Measurements from ENCODE around the gene FRYL. TPM values are rescaled to one million over a fixed set of nuclear protein-coding genes. Genes with fewer than 3 reads are reported as not detected.

FRYL gene
- total and polyA plus RNA-seq, 2 of the 13 experiments (the other 11 are each of a cell fraction or from before 2014, with no cell fraction given) = 9.7 to 19.6 TPM

DNA sequence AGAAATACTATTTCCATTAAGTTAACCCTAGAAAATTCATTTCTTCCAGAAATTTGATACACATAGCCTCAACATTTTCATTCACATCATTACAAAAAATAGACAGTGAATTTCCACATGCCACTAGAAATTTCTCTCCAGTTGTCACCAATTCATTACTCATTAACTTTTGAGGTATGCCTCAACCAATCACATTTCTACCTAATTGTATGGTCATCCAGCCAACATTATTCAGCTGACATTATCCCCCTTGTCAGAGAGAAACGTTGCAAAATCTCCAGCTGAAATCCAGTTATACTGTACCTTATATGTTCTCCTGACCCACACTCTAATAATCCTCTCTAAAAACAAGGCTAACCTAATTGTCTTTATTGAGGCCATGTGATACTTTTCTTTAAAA, 24.8 kb downstream of the FRYL start:
- no peak for TF ChIP-seq ATF7 (IDR thresholded peaks at IDR 0.05)
- TF ChIP-seq ATF7 (CRISPR knock-in tag; IDR thresholded peaks at IDR 0.05) = no peak
- no peak for TF ChIP-seq ZKSCAN5 (CRISPR knock-in tag; IDR thresholded peaks at IDR 0.05)
- TF ChIP-seq SNRNP70 (IDR thresholded peaks at IDR 0.05; ENCODE audit: low read depth, low read length) = no peak
- no peak for TF ChIP-seq SRSF9 (IDR thresholded peaks at IDR 0.05; ENCODE audit: borderline replicate concordance, insufficient read depth, low read depth, low read length, poor library complexity, severe bottlenecking)
- no peak for TF ChIP-seq THAP11 (CRISPR knock-in tag; IDR thresholded peaks at IDR 0.05)
- CTCF ChIA-PET (ENCODE audit: low intra/inter-chr PET ratio, low total read pairs) = no interaction called here
- 53% methylated on average over 1 of the region's 1 CpG for WGBS (ENCODE audit: low lambda C conversion rate)
- H3K27me3 ChIP-seq (ENCODE audit: control insufficient read depth in 1 of 2, insufficient read depth in 2 of 2, low read length in 2 of 2) = no peaks in the 10 kb centered on the region
- no peaks in the 10 kb centered on the region for H3K4me1 ChIP-seq (ENCODE audit: insufficient read depth, low read length)
- no peak overlapping the region for H3K4me2 ChIP-seq (ENCODE audit: low read depth, low read length)
- H3K9ac ChIP-seq (ENCODE audit: insufficient read depth, low read depth, low read length) = no peak overlapping the region
- H3K27ac ChIP-seq (ENCODE audit: extremely low read length, insufficient read depth, low read length) = no peak overlapping the region
- FAIRE-seq = no peak
- no peaks in the 10 kb centered on the region for H3K9me3 ChIP-seq (ENCODE audit: low read length)
- 0 out of 2 replicates have a peak, but pooled peaks cover 3% of the 10 kb centered on the region for H4K20me1 ChIP-seq (ENCODE audit: insufficient read depth, low read length)
- BruUV-seq (replicated peaks) = no TSS peak
- no peak for DNase-seq (ENCODE audit: low spot score)
- H2AFZ ChIP-seq (ENCODE audit: low read length) = no peak overlapping the region
- H3K4me3 ChIP-seq (replicated peaks in 1 of 3; ENCODE audit: insufficient read depth in 1 of 3, low read depth in 2 of 3, low read length in 3 of 3) = no peak overlapping the region
- intact Hi-C loops (cut with micrococcal nuclease; ENCODE audit: unreplicated experiment) = no loop called here
- POLR2A ChIA-PET = no interaction called here
- peaks cover 23% of the 10 kb centered on the region for H3K79me2 ChIP-seq (ENCODE audit: insufficient read depth, low read length)
- in situ Hi-C loops (cut with HindIII; ENCODE audit: extremely low pct_ligation_motif_present, low pct_unique_long_range_greater_than_20kb) = no loop called here
- H3K36me3 ChIP-seq (replicated peaks in 1 of 2; ENCODE audit: control insufficient read depth in 1 of 2, insufficient read depth in 2 of 2, low read length in 2 of 2) = no peaks in the 10 kb centered on the region
- ATAC-seq = no peak

DNA sequence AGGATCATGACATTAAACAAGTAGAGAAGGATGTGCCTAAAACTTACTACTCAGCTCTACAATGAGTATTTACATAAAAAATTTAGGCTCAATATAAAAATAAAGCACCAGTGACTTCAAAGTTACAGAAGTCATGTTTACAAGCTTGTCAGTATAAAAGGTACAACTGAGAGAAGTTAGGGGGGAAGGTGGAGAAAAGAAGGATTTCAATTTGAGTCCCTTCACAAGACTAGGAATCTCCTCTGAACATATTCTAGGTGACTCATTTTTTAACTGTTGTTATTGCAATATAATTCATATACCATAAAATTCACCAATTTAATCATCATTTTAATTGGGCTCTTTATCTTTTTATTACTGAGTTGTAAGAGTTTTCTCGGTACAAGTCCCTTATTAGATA, 26.9 kb downstream of the FRYL start:
- ChIA-PET CTCF (ENCODE audit: low intra/inter-chr PET ratio, low total read pairs) (no interaction called here), POLR2A (no interaction called here)
- no peak overlapping the region for H2AFZ ChIP-seq (ENCODE audit: low read length)
- no peak for FAIRE-seq
- peaks cover 28% of the 10 kb centered on the region for H3K79me2 ChIP-seq (ENCODE audit: insufficient read depth, low read length)
- ATAC-seq = no peak
- no peaks in the 10 kb centered on the region for H3K4me1 ChIP-seq (ENCODE audit: insufficient read depth, low read length)
- H3K27ac ChIP-seq (ENCODE audit: extremely low read length, insufficient read depth, low read length) = no peak overlapping the region
- H3K9ac ChIP-seq (ENCODE audit: insufficient read depth, low read depth, low read length) = no peak overlapping the region
- H3K9me3 ChIP-seq (ENCODE audit: low read length) = no peaks in the 10 kb centered on the region
- no peak overlapping the region for H3K4me3 ChIP-seq (replicated peaks in 1 of 3; ENCODE audit: insufficient read depth in 1 of 3, low read depth in 2 of 3, low read length in 3 of 3)
- BruUV-seq (replicated peaks) = no TSS peak
- no peaks in the 10 kb centered on the region for H3K36me3 ChIP-seq (replicated peaks in 1 of 2; ENCODE audit: control insufficient read depth in 1 of 2, insufficient read depth in 2 of 2, low read length in 2 of 2)
- WGBS (ENCODE audit: low lambda C conversion rate) = 96% methylated on average over 1 of the region's 1 CpG
- H3K27me3 ChIP-seq (ENCODE audit: control insufficient read depth in 1 of 2, insufficient read depth in 2 of 2, low read length in 2 of 2) = no peaks in the 10 kb centered on the region
- H3K4me2 ChIP-seq (ENCODE audit: low read depth, low read length) = no peak overlapping the region
- intact Hi-C loops (cut with micrococcal nuclease; ENCODE audit: unreplicated experiment) = no loop called here
- DNase-seq (ENCODE audit: low spot score) = no peak
- H4K20me1 ChIP-seq (ENCODE audit: insufficient read depth, low read length) = 0 out of 2 replicates have a peak, but pooled peaks cover 3% of the 10 kb centered on the region
- in situ Hi-C loops (cut with HindIII; ENCODE audit: extremely low pct_ligation_motif_present, low pct_unique_long_range_greater_than_20kb) = no loop called here
- TF ChIP-seq ZGPAT (CRISPR knock-in tag; IDR thresholded peaks at IDR 0.05) (no peak), ZNF101 (CRISPR knock-in tag; IDR thresholded peaks at IDR 0.05; ENCODE audit: borderline replicate concordance, low read depth) (no peak), ZNF800 (CRISPR knock-in tag; IDR thresholded peaks at IDR 0.05) (no peak), TCF7 (IDR thresholded peaks at IDR 0.05; ENCODE audit: low read depth) (no peak), ZNF878 (CRISPR knock-in tag; IDR thresholded peaks at IDR 0.05) (no peak), ZNF883 (CRISPR knock-in tag; IDR thresholded peaks at IDR 0.05; ENCODE audit: not compliant biosample characterization) (no peak), ZZZ3 (CRISPR knock-in tag; IDR thresholded peaks at IDR 0.05; ENCODE audit: borderline replicate concordance) (no peak), SNAPC5 (CRISPR knock-in tag; IDR thresholded peaks at IDR 0.05; ENCODE audit: borderline replicate concordance) (no peak)

All from HepG2 (cell line).